WTC11 (cell line): ENCODE measurements around the gene TNK2. TPM values are rescaled to one million over a fixed set of nuclear protein-coding genes. Genes with fewer than 3 reads are reported as not detected.

Source experiments
- ATAC-seq: fragments of 200-7000 bp; cut with Tn5 transposase; 2 replicates; pipeline ENCODE4 v1.10.0; 2021; ENCODE audit warnings: mild to moderate bottlenecking, moderate library complexity
- CTCF ChIA-PET: fragments of 300-600 bp; sonication (Branson Sonifier 250); formaldehyde crosslinking; loops from one replicate; lab custom pipeline; 2021; ENCODE audit warnings: antibody characterized with exemption; lab: Charles Lee
- POLR2A ChIA-PET: fragments of 350-600 bp; sonication (Branson Sonifier 250); formaldehyde crosslinking; loops from one replicate; lab custom pipeline; 2021; ENCODE audit warnings: antibody characterized with exemption; lab: Charles Lee
- DNase-seq: peaks from one replicate; pipeline ENCODE4 v3.0.0; 2021; ENCODE audit warnings: low spot score
- H3K27ac Mint-ChIP-seq: 2 replicates; pipeline ENCODE4 v1.8.0; 2021; ENCODE audit warnings: mixed read lengths
- H3K27me3 Mint-ChIP-seq: 2 replicates; pipeline ENCODE4 v1.8.0; 2021; ENCODE audit warnings: low read depth, mild to moderate bottlenecking, moderate library complexity, mixed read lengths
- H3K36me3 Mint-ChIP-seq: 2 replicates; pipeline ENCODE4 v1.8.0; 2021; ENCODE audit warnings: mixed read lengths
- H3K4me1 Mint-ChIP-seq: 2 replicates; pipeline ENCODE4 v1.8.0; 2022; ENCODE audit warnings: mixed read lengths
- H3K4me3 Mint-ChIP-seq: 2 replicates; pipeline ENCODE4 v1.8.0; 2021; ENCODE audit warnings: mild to moderate bottlenecking, moderate library complexity, mixed read lengths
- H3K9me3 Mint-ChIP-seq: 2 replicates; pipeline ENCODE4 v1.8.0; 2021; ENCODE audit warnings: mixed read lengths
- ESRRA ChIP-seq: sonication (generic); formaldehyde crosslinking; IDR thresholded peaks from 2 replicates; pipeline ENCODE4 v1.8.1; 2022; ENCODE audit warnings: mild to moderate bottlenecking, missing genetic modification reagents, borderline replicate concordance
- FOXP1 ChIP-seq: sonication (generic); formaldehyde crosslinking; IDR thresholded peaks from 2 replicates; pipeline ENCODE4 v1.8.0; 2022; ENCODE audit warnings: missing genetic modification reagents, mild to moderate bottlenecking, moderate library complexity, borderline replicate concordance
- GTF2I ChIP-seq: fragments of 250-450 bp; sonication (Bioruptor Pico); conservative IDR thresholded peaks from 2 replicates; pipeline ENCODE4 v1.4.0; 2021; ENCODE audit warnings: mild to moderate bottlenecking
- HMGA2 ChIP-seq: fragments of 250-450 bp; sonication (Bioruptor Pico); IDR thresholded peaks from 2 replicates; pipeline ENCODE4 v1.4.0; 2021; ENCODE audit warnings: mild to moderate bottlenecking, moderate library complexity
- IRF2 ChIP-seq: sonication (generic); formaldehyde crosslinking; IDR thresholded peaks from 2 replicates; pipeline ENCODE4 v1.8.0; 2022; ENCODE audit warnings: low read depth, missing genetic modification reagents, borderline replicate concordance
- MXD4 ChIP-seq: fragments of 250-450 bp; sonication (Bioruptor Pico); IDR thresholded peaks from 2 replicates; pipeline ENCODE4 v1.8.0; 2021; ENCODE audit warnings: mild to moderate bottlenecking, moderate library complexity, borderline replicate concordance
- MYBL2 ChIP-seq: sonication (generic); formaldehyde crosslinking; IDR thresholded peaks from 2 replicates; pipeline ENCODE4 v1.8.1; 2023; ENCODE audit warnings: mild to moderate bottlenecking, moderate library complexity, missing genetic modification reagents
- NR1H2 ChIP-seq: sonication (generic); formaldehyde crosslinking; IDR thresholded peaks from 2 replicates; pipeline ENCODE4 v1.9.0; 2021; ENCODE audit warnings: mild to moderate bottlenecking, moderate library complexity, missing genetic modification reagents
- RELA ChIP-seq: sonication (generic); formaldehyde crosslinking; IDR thresholded peaks from 2 replicates; pipeline ENCODE4 v1.8.1; 2022; ENCODE audit warnings: missing genetic modification reagents, mild to moderate bottlenecking, borderline replicate concordance
- RORB ChIP-seq: fragments of 250-450 bp; sonication (Bioruptor Pico); IDR thresholded peaks from 2 replicates; pipeline ENCODE4 v1.9.0; 2021; ENCODE audit warnings: mild to moderate bottlenecking
- SMAD4 ChIP-seq: sonication (generic); formaldehyde crosslinking; IDR thresholded peaks from 2 replicates; pipeline ENCODE4 v1.8.0; 2022; ENCODE audit warnings: mild to moderate bottlenecking, missing genetic modification reagents
- ZNF121 ChIP-seq: sonication (generic); formaldehyde crosslinking; IDR thresholded peaks from 2 replicates; pipeline ENCODE4 v1.8.0; 2023; ENCODE audit warnings: missing genetic modification reagents
- total RNA-seq: library from RNA; stranded (reverse); gene quantifications from 3 replicates; pipeline ENCODE4 v1.2.3, GENCODE V29; 2021
- TF ChIP-seq, protein P1 (sequence below): fragments of 250-450 bp; sonication (Bioruptor Pico); IDR thresholded peaks from 2 replicates; pipeline ENCODE4 v1.8.0; 2021; ENCODE audit warnings: mild to moderate bottlenecking
- TF ChIP-seq, protein P2 (sequence below): sonication (generic); formaldehyde crosslinking; IDR thresholded peaks from 2 replicates; pipeline ENCODE4 v1.8.1; 2022; ENCODE audit warnings: mild to moderate bottlenecking, moderate library complexity, missing genetic modification reagents
- TF ChIP-seq, protein P3 (sequence below): sonication (generic); formaldehyde crosslinking; IDR thresholded peaks from 2 replicates; pipeline ENCODE4 v1.8.1; 2023; ENCODE audit warnings: mild to moderate bottlenecking, missing genetic modification reagents, moderate library complexity
- TF ChIP-seq, protein P4 (sequence below): sonication (generic); formaldehyde crosslinking; IDR thresholded peaks from 2 replicates; pipeline ENCODE4 v1.8.1; 2023; ENCODE audit warnings: mild to moderate bottlenecking, missing genetic modification reagents, moderate library complexity
- TF ChIP-seq, protein P5 (sequence below): sonication (generic); formaldehyde crosslinking; conservative IDR thresholded peaks from 2 replicates; pipeline ENCODE4 v1.8.1; 2022; ENCODE audit warnings: mild to moderate bottlenecking, missing genetic modification reagents
- TF ChIP-seq, protein P6 (sequence below): sonication (generic); formaldehyde crosslinking; IDR thresholded peaks from 2 replicates; pipeline ENCODE4 v1.8.0; 2022; ENCODE audit warnings: missing genetic modification reagents
- TF ChIP-seq, protein P7 (sequence below): sonication (generic); formaldehyde crosslinking; IDR thresholded peaks from 2 replicates; pipeline ENCODE4 v1.8.1; 2023; ENCODE audit warnings: mild to moderate bottlenecking, missing genetic modification reagents, borderline replicate concordance

The TNK2 gene
- total RNA-seq, 1 experiment from 2014 or later = 58.4 TPM

DNA sequence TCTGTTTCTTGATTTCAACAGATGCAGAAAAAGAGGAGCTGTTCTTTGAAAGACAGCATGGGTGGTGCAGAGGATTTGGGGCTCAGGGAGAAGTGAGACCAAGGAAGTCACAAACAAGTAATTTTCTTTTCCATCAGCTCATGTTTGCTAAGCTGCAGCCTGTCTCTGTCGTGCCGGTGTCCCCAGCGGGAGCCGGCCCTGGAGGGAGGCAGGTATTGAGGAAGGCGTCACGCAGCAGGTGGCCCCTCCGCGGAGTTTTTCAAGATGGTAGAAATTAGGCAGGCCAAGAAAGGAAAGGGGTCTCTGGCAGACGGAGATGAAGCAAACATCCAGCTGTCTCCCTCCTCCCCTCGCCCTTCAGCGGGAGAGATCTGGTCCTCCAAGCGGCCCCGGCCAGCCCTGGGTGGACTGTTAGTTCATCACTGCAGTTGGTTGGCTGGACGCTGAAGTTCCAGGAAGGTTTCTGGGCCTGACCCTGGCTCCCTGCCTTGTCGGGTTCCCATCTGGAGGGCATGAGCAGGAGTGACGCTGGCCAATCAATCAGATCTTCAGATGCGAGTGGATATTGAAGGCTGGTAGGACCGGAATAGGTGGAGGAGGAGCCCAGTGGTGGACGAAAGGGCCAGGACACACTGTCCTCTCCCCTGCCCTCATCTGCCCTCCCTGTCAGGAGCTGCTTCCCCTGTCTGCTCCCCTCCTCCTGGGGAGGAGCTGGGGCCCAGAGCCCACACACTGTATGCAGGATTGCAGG is 68.9 kb downstream of the TNK2 start (continued):
- TF ChIP-seq, protein P1, sequence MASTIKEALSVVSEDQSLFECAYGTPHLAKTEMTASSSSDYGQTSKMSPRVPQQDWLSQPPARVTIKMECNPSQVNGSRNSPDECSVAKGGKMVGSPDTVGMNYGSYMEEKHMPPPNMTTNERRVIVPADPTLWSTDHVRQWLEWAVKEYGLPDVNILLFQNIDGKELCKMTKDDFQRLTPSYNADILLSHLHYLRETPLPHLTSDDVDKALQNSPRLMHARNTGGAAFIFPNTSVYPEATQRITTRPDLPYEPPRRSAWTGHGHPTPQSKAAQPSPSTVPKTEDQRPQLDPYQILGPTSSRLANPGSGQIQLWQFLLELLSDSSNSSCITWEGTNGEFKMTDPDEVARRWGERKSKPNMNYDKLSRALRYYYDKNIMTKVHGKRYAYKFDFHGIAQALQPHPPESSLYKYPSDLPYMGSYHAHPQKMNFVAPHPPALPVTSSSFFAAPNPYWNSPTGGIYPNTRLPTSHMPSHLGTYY (CRISPR knock-in tag) = no peak
- TF ChIP-seq, protein P2, sequence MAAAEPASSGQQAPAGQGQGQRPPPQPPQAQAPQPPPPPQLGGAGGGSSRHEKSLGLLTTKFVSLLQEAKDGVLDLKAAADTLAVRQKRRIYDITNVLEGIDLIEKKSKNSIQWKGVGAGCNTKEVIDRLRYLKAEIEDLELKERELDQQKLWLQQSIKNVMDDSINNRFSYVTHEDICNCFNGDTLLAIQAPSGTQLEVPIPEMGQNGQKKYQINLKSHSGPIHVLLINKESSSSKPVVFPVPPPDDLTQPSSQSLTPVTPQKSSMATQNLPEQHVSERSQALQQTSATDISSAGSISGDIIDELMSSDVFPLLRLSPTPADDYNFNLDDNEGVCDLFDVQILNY (CRISPR knock-in tag) = no peak
- TF ChIP-seq, protein P3, sequence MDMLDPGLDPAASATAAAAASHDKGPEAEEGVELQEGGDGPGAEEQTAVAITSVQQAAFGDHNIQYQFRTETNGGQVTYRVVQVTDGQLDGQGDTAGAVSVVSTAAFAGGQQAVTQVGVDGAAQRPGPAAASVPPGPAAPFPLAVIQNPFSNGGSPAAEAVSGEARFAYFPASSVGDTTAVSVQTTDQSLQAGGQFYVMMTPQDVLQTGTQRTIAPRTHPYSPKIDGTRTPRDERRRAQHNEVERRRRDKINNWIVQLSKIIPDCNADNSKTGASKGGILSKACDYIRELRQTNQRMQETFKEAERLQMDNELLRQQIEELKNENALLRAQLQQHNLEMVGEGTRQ = no peak
- TF ChIP-seq MYBL2 = no peak

DNA sequence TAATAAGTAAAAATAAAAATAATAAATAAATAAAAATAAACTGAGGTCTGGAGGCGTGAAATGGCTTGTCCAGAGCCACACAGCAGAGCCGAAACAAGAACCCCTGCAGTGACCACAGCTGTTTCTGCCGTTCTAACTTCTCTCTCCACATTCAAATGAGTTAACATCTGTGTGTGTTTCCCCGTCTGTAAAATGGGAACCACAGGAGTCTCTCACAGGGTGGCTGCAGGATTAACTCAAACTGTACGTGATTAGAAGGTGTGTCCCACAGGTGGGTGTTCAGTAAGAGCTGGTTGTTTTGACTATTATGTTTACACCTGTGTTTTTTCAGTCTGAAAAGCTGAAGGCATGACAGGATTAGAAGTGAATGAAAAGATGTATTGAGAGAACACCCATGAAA is 69.6 kb downstream of the TNK2 start:
- Mint-ChIP-seq H3K27ac (peak overlapping the region; percentile 34; the same call in 1 of the 2 replicates), H3K9me3 (no peaks in the 10 kb centered on the region), H3K36me3 (no peaks in the 10 kb centered on the region), H3K27me3 (no peaks in the 10 kb centered on the region), H3K4me1 (peaks cover 10% of the 10 kb centered on the region), H3K4me3 (no peak overlapping the region)
- ATAC-seq (no peak), DNase-seq (no peak)
- CTCF ChIA-PET = interaction anchor here (0.6 to 3.8 kb wide), 5 partner anchors 12 to 82 kb away, joined by 3 to 37 read pairs (median 4); no protein-coding TSS in a partner anchor
- POLR2A ChIA-PET = no interaction called here
- TF ChIP-seq, protein P4, sequence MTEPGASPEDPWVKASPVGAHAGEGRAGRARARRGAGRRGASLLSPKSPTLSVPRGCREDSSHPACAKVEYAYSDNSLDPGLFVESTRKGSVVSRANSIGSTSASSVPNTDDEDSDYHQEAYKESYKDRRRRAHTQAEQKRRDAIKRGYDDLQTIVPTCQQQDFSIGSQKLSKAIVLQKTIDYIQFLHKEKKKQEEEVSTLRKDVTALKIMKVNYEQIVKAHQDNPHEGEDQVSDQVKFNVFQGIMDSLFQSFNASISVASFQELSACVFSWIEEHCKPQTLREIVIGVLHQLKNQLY = no peak
- TF ChIP-seq, protein P5, sequence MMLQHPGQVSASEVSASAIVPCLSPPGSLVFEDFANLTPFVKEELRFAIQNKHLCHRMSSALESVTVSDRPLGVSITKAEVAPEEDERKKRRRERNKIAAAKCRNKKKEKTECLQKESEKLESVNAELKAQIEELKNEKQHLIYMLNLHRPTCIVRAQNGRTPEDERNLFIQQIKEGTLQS = no peak
- TF ChIP-seq ZNF121 (CRISPR knock-in tag) (no peak), FOXP1 (no peak)

DNA sequence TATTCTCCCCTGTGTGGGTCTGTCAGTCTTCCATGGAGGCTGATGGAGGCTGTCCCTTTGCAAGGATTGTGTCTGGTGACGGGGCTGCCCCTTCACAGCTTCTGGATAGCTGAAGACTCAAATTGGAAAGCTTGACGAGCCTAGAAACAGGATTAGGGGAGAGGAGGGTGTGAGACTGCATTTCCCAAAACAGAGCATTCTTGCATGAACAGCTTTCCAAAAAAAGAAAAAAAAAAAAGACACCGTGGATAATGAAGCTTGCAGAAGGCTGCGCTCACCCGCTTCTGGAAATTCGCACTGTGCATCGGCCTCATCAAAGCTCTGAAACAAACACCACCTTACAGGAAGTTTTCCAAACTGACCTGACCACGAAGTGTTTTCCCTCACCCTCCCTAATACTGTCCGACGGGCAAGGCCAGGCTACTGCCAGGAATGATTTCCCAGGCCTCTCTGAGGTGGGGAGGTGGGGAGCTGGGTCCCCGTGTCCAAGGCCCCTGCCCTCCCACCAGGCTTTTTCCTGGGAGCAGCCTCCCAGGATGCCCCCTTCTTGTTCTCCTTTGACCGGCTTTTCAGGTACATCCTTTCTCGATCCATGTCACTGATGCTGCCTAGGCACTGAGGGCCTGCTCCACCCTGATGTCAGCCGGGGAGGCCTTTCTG is 71.7 kb downstream of the TNK2 start:
- Mint-ChIP-seq H3K27me3 (no peaks in the 10 kb centered on the region), H3K4me3 (no peak overlapping the region), H3K4me1 (peaks cover 10% of the 10 kb centered on the region), H3K9me3 (peaks cover 2% of the 10 kb centered on the region; the same call in 1 of the 2 replicates), H3K27ac (no peak overlapping the region), H3K36me3 (no peaks in the 10 kb centered on the region; the same call in 1 of the 2 replicates)
- DNase-seq (no peak), ATAC-seq (no peak)
- ChIA-PET POLR2A (interaction anchor here (0.7 kb wide), 1 partner anchor 13 kb away, joined by 3 read pairs; no protein-coding TSS in a partner anchor), CTCF (no interaction called here)
- TF ChIP-seq NR1H2 (no peak), MXD4 (CRISPR knock-in tag) (no peak), GTF2I (CRISPR knock-in tag) (no peak), SMAD4 (no peak), ESRRA (CRISPR knock-in tag) (no peak), HMGA2 (CRISPR knock-in tag) (no peak), RELA (CRISPR knock-in tag) (no peak), RORB (CRISPR knock-in tag) (no peak), IRF2 (CRISPR knock-in tag) (no peak)
- TF ChIP-seq, protein P6, sequence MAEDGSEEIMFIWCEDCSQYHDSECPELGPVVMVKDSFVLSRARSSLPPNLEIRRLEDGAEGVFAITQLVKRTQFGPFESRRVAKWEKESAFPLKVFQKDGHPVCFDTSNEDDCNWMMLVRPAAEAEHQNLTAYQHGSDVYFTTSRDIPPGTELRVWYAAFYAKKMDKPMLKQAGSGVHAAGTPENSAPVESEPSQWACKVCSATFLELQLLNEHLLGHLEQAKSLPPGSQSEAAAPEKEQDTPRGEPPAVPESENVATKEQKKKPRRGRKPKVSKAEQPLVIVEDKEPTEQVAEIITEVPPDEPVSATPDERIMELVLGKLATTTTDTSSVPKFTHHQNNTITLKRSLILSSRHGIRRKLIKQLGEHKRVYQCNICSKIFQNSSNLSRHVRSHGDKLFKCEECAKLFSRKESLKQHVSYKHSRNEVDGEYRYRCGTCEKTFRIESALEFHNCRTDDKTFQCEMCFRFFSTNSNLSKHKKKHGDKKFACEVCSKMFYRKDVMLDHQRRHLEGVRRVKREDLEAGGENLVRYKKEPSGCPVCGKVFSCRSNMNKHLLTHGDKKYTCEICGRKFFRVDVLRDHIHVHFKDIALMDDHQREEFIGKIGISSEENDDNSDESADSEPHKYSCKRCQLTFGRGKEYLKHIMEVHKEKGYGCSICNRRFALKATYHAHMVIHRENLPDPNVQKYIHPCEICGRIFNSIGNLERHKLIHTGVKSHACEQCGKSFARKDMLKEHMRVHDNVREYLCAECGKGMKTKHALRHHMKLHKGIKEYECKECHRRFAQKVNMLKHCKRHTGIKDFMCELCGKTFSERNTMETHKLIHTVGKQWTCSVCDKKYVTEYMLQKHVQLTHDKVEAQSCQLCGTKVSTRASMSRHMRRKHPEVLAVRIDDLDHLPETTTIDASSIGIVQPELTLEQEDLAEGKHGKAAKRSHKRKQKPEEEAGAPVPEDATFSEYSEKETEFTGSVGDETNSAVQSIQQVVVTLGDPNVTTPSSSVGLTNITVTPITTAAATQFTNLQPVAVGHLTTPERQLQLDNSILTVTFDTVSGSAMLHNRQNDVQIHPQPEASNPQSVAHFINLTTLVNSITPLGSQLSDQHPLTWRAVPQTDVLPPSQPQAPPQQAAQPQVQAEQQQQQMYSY (CRISPR knock-in tag) = no peak
- TF ChIP-seq, protein P7, sequence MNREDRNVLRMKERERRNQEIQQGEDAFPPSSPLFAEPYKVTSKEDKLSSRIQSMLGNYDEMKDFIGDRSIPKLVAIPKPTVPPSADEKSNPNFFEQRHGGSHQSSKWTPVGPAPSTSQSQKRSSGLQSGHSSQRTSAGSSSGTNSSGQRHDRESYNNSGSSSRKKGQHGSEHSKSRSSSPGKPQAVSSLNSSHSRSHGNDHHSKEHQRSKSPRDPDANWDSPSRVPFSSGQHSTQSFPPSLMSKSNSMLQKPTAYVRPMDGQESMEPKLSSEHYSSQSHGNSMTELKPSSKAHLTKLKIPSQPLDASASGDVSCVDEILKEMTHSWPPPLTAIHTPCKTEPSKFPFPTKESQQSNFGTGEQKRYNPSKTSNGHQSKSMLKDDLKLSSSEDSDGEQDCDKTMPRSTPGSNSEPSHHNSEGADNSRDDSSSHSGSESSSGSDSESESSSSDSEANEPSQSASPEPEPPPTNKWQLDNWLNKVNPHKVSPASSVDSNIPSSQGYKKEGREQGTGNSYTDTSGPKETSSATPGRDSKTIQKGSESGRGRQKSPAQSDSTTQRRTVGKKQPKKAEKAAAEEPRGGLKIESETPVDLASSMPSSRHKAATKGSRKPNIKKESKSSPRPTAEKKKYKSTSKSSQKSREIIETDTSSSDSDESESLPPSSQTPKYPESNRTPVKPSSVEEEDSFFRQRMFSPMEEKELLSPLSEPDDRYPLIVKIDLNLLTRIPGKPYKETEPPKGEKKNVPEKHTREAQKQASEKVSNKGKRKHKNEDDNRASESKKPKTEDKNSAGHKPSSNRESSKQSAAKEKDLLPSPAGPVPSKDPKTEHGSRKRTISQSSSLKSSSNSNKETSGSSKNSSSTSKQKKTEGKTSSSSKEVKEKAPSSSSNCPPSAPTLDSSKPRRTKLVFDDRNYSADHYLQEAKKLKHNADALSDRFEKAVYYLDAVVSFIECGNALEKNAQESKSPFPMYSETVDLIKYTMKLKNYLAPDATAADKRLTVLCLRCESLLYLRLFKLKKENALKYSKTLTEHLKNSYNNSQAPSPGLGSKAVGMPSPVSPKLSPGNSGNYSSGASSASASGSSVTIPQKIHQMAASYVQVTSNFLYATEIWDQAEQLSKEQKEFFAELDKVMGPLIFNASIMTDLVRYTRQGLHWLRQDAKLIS = no peak
- TF ChIP-seq, protein P2 (CRISPR knock-in tag) = no peak
